GM12801 (cell line): ENCODE data around the gene DICER1.

Experiments
- CTCF ChIP-seq: IDR thresholded peaks from one replicate; pipeline ENCODE4 v1.5.1; 2011; ENCODE audit warnings: control low read depth; ENCODE audit not compliant: insufficient read length; ENCODE audit errors: extremely low read depth

The DICER1 gene

GRCh38 chr14:95055318-95055717, 102.0 kb downstream of the DICER1 start:
- no peak for TF ChIP-seq CTCF

- TF ChIP-seq CTCF, result no peak
These were observed 102.7 kb downstream of the DICER1 start for GRCh38 chr14:95054346-95055280.

- no peak for TF ChIP-seq CTCF
These were observed 105.2 kb downstream of the DICER1 start for GRCh38 chr14:95052016-95052585.

- no peak for TF ChIP-seq CTCF
These were observed 107.4 kb downstream of the DICER1 start for GRCh38 chr14:95049952-95050351.

- TF ChIP-seq CTCF, result no peak
These were observed 108.5 kb downstream of the DICER1 start for GRCh38 chr14:95048771-95049312.

- no peak for TF ChIP-seq CTCF
These were observed 109.6 kb downstream of the DICER1 start for GRCh38 chr14:95047754-95048153.
